CD4-positive, alpha-beta T cell treated with Interferon gamma for 1 hour (primary cell): Measurements from ENCODE around the gene KIFAP3.
"Not testable (repeated sequence)": the region's sequence is repeated elsewhere in the genome, so short reads cannot be mapped to it uniquely, and the experiment has no call there.

Source experiments
- DNase-seq: peaks from one replicate; pipeline ENCODE4 v3.0.0-alpha.2; 2020

Gene KIFAP3

GRCh38 chr1:170061676-170062075, 12.8 kb downstream of the KIFAP3 start:
- DNase-seq = not testable (repeated sequence)

GRCh38 chr1:170060015-170060520, 14.4 kb downstream of the KIFAP3 start:
- DNase-seq = not testable (repeated sequence)

GRCh38 chr1:170049176-170049800, 25.2 kb downstream of the KIFAP3 start:
- DNase-seq = no peak

GRCh38 chr1:170048515-170048914, 26.0 kb downstream of the KIFAP3 start:
- no peak for DNase-seq

GRCh38 chr1:170044187-170044586, 30.3 kb downstream of the KIFAP3 start:
- no peak for DNase-seq

- no peak for DNase-seq
These were observed 32.9 kb downstream of the KIFAP3 start for GRCh38 chr1:170041423-170042192.

- no peak for DNase-seq
These were observed 41.8 kb downstream of the KIFAP3 start for GRCh38 chr1:170032531-170033280.

GRCh38 chr1:170030212-170030611, 44.3 kb downstream of the KIFAP3 start:
- DNase-seq = no peak

GRCh38 chr1:170027760-170028159, 46.7 kb downstream of the KIFAP3 start:
- DNase-seq = no peak

GRCh38 chr1:170020859-170021258, 53.6 kb downstream of the KIFAP3 start:
- no peak for DNase-seq

GRCh38 chr1:170017478-170017877, 57.0 kb downstream of the KIFAP3 start:
- DNase-seq = no peak

GRCh38 chr1:170012920-170013319, 61.6 kb downstream of the KIFAP3 start:
- DNase-seq = no peak

GRCh38 chr1:170010443-170010842, 64.1 kb downstream of the KIFAP3 start:
- DNase-seq = no peak

GRCh38 chr1:170009551-170009950, 64.9 kb downstream of the KIFAP3 start:
- no peak for DNase-seq

- DNase-seq = not testable (repeated sequence)
These were observed 65.8 kb downstream of the KIFAP3 start for GRCh38 chr1:170008745-170009144.

GRCh38 chr1:170003270-170003835, 71.1 kb downstream of the KIFAP3 start:
- not testable (repeated sequence) for DNase-seq

GRCh38 chr1:170001266-170001665, 73.2 kb downstream of the KIFAP3 start:
- DNase-seq = no peak

- DNase-seq = no peak
These were observed 74.7 kb downstream of the KIFAP3 start for GRCh38 chr1:169999761-170000160.

- no peak for DNase-seq
These were observed 75.2 kb downstream of the KIFAP3 start for GRCh38 chr1:169999331-169999741.

GRCh38 chr1:169995993-169996392, 78.5 kb downstream of the KIFAP3 start:
- no peak for DNase-seq

- no peak for DNase-seq
These were observed 85.2 kb downstream of the KIFAP3 start for GRCh38 chr1:169989246-169989645.

GRCh38 chr1:169985757-169986156, 88.7 kb downstream of the KIFAP3 start:
- DNase-seq = no peak

- no peak for DNase-seq
These were observed 100.4 kb downstream of the KIFAP3 start for GRCh38 chr1:169974067-169974466.
